ENCODE measurements around the gene UBAC2.
A peak's percentile ranks its signal among the peaks of the same experiment; 100 is the strongest.

Gene UBAC2, protein sequence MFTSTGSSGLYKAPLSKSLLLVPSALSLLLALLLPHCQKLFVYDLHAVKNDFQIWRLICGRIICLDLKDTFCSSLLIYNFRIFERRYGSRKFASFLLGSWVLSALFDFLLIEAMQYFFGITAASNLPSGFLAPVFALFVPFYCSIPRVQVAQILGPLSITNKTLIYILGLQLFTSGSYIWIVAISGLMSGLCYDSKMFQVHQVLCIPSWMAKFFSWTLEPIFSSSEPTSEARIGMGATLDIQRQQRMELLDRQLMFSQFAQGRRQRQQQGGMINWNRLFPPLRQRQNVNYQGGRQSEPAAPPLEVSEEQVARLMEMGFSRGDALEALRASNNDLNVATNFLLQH

DNA sequence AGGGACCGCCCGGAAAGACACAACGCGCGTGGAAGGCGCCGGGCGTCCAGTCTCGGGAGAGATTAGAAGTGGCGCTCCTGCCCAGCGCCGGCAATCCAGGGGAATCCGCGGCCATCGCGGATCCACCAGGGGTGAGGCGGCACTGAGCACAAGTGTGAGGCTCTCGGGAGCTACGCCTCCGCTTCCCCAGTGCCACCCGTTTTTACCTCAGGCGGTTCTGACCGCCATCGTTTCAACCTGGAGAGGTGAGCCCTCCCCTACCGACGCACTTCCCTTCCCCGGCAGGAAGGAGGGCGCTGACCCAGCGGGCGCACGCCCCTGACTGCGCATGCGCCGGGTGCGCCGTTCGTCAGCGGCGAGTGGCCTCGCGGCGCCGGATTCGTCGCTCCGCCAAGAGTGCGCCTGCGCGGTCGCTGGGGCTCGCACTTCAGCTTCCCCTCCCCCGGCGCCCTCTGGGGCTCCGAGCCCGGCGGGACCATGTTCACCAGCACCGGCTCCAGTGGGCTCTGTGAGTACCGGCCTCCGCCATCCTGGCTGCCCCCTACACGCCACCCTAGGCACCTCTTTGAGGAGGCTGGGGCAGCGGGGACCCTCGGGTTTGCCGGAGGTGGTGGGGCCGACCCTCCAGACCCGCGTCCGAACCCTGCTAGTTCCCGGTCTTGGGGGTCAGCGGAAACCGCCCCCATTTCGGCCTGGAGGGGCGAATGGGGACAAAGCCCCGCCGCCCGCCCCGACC is at the start of gene UBAC2:
UBAC2 (plus strand) TSS at position 423 of the 736 bp plus-strand sequence; CDS start at position 478, 55 bp downstream.
- DNase-seq = peak; percentile 96

DNA sequence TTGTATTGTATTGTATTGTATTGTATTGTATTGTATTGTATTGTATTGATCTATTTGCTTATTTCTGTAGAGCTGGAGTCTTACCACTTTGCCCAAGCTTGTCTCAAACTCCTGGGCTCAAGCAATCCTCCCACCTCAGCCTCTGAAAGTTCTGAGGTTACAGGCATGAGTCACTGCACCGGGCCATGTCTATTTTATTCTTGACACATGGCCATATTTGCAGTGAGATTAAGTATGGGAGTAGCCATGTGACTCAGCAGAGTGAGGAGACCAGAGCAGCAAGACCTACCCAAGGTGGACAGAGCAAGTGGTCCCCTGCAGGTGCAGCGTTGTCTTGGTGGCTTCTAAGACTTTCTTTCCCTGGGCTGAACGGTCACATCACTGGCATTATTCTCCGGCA is 49.1 kb upstream of the UBAC2 start:
- DNase-seq = no peak

DNA sequence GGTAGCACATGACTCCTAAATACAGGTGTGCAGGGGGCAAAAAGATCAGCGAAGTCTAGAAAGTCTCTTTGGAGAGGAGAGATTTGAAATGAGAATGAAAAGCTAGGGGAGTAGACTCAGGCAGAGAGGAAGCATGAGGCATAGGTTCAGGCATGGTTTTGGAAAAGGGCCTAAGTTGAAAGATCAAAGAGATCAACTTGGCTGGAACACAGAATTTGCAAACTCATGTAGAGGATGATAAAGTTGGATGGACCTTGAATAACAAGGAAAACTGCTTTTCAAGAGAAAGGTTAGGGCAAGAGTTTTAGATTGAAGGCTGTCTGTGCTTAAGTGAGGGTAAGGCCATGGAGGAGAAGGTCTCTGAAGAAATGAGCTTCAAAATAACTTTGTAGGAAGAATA is 47.4 kb upstream of the UBAC2 start:
- no peak for DNase-seq

DNA sequence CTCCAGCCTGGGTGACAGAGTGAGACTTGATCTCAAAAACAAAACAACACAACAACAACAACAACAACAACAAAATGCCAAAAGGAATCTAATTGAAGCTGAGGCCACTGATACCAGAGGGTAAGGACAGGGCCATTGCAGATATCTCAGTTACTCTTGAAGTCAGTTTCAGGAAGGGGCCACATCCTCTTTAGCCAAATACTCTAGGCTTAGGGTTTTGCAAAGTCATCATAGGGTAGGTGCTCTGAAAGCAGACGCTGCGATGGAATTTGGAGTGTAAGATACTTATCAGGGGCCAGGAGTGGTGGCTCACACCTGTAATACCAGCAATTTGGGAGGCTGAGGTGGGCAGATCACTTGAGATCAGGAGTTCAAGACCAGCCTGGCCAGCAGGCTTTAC is 46.6 kb upstream of the UBAC2 start:
- no peak for DNase-seq

DNA sequence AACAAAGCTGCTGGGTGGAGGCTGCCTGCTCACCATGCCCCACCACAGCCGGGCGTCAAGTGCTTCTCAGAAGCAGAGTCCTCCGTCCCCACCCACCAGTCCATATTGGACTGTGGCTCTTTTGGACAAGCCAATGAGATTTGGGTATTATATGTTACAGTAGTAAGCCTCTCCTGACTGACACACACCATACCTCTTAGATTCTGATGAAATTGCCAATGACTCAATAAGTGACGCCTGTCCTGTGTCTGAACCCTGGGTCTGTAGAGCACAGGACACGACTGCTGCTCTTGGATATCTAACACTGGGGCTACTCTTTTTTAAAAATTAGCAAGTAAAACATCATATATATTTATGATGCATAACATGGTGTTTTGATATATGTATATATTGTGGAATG is 44.8 kb upstream of the UBAC2 start:
- no peak for DNase-seq

DNA sequence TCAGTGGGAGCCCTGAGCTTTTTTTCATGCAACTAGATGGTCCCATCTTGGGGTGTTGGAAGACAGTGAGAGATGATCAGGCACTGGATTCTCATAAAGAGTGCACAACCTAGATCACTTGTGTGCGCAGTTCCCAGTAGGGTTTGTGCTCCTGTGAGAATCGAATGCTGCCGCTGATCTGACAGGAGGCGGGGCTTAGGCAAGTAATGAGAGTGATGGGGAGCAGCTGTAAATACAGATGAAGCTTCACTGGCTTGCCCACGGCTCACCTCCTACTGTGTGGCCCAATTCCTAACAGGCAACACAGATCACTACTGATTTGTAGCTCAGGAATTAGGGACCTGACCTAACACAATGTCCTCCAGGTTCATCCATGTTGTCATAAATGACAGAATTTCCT is 43.6 kb upstream of the UBAC2 start:
- no peak for DNase-seq

DNA sequence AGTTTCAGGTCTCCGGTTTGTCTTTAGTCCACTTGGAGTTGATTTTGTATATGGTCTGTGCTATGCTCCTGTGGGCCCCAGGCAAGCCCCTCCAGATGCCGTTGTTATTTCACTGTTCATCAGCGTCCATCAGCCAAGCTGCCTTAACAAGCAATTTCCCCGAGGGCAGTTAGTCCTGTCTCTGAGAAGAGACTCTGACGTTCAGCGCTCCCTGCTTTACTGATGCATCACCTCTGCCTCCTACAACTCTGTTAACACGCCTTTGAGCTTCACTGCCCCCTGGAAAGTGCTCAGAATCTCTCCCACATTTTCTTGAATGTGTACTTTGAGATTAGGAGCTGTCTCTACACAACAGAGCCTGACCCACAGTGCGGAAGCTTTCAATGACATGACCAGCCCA is 41.8 kb upstream of the UBAC2 start:
- DNase-seq = no peak

DNA sequence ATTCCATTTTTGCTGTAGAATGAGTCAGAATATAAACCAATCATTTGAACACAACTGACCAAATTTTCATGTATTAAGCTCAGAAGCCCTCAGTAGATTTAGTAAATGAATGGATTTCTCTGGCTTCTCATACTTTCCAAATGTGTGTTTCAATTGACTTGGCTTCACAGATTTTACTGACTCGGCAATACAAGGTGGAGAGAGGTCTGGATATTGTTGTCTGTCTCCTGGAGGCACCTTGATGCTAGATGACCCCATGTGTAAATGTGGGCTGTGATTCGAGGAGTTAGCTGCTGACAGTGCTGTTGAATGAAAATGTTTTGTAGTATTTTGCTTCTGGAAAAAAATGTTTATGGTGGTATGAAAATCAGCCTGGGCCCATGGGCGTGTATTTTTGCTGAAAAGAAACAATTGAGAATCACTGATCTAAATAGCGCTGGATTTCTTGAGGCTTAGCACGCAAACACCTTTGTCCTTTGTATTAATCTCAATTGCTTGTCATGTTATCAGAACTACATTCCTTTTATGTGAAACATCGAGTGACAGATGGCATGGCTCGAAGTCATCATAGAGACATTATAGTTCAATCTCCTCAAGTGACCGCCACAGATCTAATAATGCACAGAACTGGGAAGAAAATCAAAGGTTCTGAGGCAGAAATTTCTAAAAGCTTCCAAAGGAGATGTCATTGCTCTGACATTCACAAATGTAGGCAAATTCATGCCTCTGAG is 41.2 kb upstream of the UBAC2 start:
- DNase-seq = no peak

DNA sequence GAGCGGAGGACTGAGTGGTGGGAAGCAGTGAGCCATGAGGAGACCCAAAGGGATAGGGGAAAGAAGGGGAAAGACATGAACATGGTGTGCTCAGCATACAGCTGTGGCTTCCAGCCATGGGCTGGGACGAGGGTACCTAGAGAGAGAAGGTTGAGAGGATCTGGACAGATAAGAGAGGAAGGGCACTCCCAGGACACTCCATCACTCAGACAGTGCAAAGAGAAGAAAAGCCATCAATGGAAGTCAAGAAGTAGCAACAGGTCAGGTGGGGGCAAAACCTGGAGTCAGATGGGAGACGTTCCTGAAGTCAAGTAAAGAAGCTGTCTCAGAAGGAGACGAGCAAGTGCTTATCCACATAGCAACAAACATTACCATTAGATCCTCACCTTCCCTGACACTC is 40.2 kb upstream of the UBAC2 start:
- DNase-seq = no peak

DNA sequence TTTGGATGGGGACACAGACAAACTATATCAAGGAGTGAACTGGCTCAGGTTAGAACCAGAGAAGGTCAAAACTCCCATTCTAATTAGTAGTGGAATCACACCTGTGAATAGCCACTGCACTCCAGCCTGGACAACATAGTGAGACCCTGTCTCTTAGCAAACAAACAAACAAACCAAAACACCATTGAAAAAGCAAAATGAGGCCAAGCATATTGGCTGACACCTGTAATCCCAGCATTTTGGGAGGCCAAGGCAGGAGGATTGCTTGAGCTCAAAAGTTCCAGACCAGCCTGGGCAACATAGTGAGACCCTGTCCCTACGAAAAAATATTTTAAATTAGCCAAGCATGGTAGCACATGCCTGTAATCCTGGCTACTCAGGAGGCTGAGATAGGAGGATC is 39.1 kb upstream of the UBAC2 start:
- DNase-seq = no peak

DNA sequence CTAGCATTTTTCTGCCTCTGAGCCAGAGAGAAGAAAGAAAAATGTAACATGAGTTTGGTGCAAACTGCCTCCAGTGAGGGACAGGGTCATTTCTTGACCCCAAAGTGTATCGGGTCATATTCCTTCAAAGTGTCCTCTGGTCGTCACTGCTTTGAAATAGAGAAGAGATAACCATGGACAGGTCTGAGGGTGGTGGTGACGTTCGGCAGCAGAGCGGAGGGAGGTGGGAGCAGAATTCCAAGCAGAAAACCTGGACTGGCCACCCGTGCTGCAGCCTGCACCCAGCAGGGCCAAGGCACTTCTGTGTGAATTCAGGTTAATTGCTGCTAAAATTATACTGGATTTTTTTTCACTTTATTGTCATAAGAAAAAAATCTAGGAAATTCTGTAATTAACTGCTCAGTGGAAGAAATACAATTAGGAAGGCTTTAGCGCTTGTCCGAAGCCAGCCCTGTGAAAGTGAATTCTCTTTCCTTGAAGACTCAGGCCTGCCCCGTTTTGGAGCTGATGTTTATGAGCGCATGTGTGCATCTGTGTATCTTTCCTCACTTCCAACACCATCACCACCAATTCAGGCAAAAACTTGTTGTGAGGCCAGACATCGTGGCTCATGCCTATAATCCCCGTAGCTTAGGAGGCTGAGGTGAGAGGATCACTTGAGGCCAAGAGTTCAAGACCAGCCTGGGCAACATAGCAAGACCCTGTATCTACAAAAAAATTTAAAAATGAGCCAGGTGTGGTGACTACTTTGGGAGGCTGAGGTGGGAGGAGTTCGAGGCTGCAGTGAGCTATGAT is 37.9 kb upstream of the UBAC2 start:
- no peak for DNase-seq

DNA sequence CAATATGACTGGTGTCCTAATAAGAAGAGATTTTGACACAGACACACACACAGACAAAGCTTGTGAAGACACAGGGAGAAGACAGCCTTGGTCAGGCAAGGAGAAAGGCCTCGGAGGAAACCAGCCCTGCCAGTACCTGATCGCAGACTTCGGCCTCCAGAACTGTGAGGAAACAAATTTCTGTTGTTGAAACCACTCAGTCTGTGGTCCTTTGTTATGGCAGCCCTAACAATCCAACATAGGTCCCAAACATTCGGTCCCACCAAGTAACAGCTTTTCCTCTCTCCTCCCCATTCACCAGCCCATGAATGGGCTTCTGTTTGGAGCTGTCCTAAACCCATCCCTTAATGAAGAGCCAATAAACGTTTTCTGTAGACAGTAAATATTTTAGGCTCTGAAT is 36.4 kb upstream of the UBAC2 start:
- DNase-seq = no peak

DNA sequence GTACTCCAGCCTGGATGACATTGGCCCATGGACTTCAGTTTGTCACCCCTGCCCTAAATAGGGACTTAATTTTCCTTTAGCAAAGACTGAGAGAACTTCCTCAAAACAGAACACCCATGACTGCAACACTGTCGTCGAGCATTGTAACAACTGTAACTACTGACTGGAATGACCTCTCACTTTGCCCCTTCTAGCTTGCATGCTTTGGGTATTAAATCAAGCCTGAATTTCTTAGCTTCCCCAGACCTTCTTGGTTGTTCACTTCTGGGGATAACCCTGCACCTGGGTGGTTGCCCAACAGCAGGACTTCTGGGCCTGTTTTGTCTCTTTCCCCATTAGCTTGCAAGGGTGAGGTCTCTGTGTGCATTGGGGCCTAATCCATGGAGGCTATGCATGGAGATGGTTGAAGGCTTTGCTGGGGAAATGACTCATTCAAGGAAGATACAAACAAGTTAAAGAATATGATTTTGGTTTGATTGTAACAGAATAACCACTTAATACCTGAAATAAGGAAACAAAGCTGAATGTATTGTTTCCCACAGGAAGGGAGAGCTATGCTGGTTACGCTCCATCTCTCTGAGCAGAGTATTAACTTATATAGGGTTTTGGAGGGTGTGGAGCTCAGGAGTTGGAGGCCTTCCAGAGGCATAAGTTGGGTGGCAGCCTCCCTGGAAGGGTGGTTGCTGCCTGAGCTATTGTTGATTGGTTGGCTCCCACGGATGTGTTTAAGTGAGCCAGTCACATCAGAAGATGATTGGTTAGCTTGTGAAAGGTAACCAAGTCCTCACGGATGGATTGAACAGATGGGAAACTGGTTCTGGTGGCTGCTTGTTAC is 34.7 kb upstream of the UBAC2 start:
- no peak for DNase-seq

DNA sequence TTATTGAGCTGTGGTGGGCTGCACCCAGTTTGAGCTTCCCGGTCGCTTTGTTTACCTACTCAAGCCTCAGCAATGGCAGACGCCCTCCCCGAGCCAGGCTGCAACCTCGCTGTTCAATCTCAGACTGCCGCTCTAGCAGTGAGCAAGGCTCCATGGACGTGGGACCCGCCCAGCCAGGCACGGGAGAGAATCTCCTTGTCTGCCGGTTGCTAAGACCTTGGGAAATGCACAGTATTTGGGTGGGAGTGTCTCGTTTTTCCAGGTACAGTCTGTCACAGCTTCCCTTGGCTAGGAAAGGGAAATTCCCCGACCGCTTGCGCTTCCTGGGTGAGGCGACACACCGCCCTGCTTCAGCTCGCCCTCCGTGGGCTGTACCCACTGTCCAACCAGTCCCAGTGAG is 27.7 kb upstream of the UBAC2 start:
- no peak for DNase-seq

DNA sequence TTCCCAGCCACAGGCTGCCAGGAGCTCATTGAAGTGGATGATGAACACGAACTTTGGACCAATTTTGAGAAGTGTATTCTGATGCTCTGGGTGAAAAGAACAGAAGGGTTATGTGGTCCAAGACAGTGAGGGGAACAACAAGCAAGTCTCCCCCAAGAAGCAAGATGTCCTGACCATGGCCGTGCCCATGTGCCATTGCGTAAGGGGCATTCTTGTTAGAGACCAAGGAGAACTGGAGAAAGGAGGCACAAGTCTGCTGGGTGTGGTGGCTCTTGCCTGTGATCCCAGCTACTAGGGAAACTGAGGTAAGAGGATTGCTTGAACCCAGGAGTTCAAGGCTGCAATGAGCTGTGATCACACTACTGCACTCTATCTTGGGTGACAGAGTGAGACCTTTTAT is 27.0 kb upstream of the UBAC2 start:
- DNase-seq = no peak

DNA sequence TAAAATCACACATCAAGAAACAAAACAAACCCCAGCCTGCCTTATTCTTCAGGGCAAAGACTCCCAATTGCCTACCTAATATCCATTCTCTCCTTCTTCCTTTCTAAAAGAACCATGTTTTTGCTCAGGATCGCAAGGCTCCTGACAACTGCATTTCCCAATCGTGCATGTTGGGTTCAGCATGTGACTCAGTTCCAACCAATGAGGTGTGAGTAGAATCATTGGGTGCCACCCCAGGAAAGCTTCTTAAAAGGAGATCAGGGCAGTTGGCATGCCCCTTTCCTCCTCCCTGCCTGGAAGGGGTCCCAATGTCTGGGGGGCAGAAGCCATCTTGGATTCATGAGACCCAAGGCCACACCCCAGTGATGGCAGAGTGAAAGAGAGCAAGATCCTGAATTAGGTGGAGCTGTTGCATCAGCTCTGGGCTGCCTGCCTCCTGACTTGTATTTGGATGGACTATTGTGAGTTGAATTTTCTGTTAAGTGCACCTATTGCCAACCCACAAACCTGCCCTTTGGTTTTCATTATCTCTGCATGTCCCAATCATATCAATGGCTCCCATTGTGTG is 26.0 kb upstream of the UBAC2 start:
- DNase-seq = no peak

DNA sequence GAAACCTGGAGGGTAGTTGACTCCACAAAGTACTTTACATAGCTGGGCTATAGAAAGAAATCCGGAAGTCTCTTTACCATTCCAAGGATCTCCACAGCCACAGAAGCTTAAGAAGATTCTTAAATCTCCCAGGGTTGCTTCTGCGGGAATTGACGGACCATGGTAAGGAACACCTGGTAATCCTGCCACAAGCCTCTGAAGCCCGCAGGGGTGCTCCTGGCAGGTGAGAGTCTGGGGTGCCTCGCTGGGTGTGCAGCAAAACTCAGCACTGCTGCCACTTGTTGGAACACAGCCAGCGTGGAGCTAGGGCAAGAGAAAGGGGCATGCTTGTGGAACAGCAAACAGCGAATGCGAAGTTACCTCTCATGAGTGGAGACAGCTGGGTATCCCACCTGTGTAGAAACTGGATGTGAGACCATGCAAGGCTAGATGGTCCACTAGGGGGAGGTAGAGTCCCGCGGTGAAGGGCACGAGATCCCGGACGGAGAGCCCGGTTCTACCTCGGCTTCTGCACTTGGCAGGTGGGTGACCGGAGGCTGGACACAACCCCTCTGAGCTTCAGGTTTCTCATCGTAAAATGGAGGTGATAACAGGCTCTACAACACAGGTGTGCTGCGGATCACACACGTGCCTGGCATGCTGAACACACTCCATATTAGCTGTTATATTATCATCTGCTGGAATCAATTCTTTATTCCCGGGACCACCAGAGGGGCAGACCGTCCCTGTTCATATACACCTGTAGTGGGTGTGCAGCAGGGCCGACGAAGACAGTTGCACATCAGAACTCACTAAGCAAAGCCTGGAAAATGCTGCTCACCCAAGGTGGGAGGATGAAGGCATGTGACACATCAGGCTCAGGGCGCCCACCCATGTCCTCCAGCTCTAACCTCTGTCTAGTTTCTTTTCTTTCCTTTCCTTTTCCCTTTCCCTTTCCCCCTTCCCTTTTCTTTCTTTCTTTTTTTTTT is 24.1 kb upstream of the UBAC2 start:
- peak; percentile 84 for DNase-seq

DNA sequence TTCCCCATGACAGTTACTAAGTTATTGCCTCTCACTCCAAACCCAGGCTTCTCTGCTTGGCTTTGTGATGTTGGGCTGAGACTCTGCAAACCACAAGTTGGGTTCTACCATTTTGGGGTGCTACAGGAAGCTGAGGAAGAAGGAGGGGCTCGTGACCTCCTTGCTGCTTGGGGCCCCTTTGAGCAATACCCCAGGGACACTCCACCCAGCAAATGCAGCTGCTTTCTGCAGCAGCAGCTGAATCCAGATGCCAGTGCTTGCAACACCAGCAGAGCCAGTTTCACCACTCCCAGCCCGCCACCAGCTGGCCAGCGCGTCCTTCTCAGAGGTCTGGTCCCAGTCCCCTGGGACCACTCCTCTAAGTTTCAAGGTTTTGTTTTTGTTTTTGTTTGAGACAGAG is 22.0 kb upstream of the UBAC2 start:
- DNase-seq = peak; percentile 35

DNA sequence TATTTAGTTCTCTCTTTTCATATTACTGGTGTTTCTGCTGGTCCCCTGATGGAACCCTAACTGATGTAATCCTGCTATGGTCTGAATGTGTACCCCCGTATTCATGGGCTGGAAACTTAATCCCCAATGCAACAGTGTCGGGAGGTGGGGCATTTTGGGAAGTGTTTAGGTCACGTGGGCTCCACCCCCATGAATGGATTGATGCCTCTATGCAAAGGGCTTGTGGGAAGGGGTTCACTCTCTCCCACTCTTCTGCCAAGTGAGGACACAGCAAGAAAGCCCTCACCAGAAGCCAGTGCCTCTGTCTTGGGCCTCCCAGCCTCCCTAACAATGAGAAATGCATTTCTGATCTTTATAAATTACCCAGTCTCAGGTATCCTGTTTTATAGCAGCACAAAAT is 21.2 kb upstream of the UBAC2 start:
- DNase-seq = no peak

DNA sequence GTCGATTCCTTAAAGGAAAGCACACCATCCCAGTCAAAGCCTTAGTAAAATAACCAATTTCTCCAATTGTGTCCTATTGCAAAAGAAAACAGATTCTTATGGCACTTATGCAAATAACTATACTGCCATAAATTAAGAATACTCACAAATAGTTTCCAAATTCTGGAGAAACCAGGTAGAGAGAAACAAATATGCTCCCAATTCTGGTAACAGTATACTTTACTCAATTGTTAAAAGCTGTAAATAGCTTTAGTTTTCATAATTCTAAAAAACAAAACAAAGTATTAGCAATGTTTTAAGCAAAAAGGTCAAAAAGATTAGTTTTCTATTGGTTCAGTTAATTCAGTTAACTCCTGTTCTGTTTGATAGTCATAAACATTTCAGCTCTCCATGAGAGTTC is 18.2 kb upstream of the UBAC2 start:
- DNase-seq = no peak

DNA sequence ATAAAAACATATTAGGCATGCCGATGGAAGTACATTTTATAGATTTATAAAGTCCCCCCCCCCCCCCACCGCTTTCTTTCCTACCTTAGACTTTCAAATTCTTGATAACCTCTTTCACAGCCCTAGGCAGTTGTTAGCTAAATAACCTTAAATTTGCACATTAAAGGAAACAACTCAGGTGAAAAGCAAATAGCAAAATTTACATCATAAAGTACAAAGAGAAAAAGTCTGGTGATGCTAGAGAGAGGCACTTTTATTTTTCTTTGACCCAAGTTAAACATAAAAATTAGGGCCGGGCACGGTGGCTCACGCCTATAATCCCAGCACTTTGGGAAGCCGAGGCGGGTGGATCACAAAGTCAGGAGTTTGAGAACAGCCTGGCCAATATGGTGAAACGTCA is 15.0 kb upstream of the UBAC2 start:
- DNase-seq = no peak

All from CD4-positive, alpha-beta T cell treated with Interleukin-17A for 1 hour (primary cell).